ENCODE measurements around the gene LIMA1.
"Not testable (repeated sequence)": the region's sequence is repeated elsewhere in the genome, so short reads cannot be mapped to it uniquely, and the experiment has no call there.

LIMA1 gene

DNA sequence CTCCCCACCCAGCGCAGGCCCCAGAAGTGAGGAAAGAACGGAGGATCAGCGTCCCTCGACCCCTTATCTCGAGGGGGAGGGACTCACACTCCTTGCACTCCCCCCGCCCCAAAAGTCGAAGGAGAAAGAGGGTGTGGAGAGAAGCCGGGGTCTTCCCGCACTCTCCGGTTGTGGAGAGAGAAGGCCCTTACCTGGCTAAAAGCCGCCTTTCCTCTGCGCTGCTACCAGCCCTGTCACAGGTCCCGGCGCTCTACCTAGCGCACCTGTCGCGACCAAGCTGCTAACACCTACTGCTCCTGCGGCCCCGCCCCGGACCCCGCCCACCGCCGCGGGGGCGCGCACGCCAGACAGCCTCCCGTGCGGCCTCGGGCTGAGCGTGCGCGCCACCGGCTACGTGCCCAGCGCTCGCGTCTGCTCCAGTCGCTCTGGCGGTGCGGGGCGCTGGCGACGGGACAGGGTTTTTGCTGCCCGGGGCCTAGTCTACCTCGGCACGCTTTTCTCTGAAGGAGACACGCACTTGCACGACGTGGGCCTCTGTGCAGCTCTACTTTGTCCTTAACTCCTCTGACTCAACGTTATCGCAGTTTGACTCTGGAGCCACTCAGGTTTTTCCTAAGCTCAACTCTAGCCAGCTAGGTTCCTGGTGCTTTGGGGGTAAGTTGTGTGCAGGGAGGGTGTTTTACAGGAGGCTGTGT is at the start of gene LIMA1:
LIMA1 (minus strand) TSS at position 292 of the 695 bp plus-strand sequence. CDS start 34,769 bp downstream, outside the sequence.
- peak; percentile 96 for DNase-seq

DNA sequence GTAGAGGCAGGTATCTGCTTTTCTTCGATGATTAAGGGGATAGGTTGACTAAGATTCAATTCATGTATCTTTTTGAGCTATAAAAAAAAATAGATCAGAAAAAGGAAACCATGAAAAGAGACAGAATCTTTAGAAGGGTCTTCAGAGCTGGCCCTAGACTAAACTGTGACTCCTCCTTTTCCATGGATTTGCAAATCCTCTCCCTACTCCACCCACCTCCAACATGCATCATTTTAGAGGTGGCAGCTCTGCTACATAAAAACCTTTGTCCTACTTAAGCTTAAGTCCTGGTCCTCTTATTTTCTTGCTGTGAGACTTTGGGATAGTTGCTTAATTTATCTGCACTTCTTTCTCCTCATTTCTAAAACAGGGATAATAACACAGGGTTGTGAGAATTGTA is 48.4 kb upstream of the LIMA1 start:
- no peak for DNase-seq

DNA sequence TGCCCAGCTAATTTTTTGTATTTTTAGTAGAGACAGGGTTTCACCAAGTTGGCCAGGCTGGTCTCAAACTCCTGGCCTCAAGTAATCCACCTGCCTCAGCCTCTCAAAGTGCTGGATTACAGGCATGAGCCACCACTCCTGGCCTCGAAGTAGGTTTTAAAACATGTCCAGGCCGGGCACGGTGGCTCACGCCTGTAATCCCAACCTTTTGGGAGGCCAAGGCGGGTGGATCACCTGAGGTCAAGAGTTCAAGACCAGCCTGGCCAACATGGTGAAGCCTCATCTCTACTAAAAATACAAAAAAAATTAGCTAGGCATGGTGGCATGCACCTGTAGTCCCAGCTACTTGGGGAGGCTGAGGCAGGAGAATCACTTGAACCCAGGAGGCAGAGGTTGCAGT is 45.3 kb upstream of the LIMA1 start:
- DNase-seq: not testable (repeated sequence)

- DNase-seq: no peak
These were observed 43.4 kb upstream of the LIMA1 start for GRCh38 chr12:50326590-50327284.

DNA sequence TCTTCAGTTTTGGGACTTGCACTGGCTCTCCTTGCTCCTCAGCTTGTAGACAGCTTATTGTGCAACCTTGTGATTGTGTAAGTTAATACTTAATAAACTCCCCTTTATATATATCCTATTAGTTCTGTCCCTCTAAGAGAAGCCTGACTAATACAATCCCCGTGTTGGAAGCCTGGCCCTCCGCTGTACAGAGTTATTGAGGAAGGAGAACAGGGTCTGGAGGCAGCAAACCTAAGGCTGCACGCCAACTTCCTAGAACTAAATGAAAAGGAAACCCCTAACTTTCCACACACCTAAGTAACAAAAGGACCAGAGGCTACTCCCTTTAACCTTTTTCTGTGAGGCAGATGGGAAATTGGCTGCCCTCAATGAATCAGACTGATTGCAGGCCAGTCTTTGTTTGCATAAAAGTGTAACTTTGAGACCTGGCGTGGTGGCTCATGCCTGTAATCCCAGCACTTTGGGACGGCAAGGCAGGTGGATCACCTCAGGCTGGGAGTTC is 42.6 kb upstream of the LIMA1 start:
- no peak for DNase-seq

GRCh38 chr12:50324770-50325169 is 41.5 kb upstream of the LIMA1 start:
- DNase-seq: not testable (repeated sequence)

DNA sequence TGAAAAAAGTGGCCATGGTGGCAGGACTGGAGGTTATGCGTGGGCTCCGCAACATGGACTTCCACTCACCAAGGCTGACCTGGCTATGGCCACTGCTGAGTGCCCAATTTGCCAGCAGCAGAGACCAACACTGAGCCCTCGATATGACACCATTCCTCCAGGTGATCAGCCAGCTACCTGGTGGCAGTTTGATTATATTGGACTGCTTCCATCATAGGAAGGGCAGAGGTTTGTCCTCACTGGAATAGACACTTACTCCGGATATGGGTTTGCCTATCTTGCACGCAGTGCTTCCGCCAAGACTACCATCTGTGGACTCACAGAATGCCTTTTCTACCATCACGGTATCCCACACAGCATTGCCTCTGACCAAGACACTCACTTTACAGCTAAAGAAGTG is 40.8 kb upstream of the LIMA1 start:
- DNase-seq: not testable (repeated sequence)

DNA sequence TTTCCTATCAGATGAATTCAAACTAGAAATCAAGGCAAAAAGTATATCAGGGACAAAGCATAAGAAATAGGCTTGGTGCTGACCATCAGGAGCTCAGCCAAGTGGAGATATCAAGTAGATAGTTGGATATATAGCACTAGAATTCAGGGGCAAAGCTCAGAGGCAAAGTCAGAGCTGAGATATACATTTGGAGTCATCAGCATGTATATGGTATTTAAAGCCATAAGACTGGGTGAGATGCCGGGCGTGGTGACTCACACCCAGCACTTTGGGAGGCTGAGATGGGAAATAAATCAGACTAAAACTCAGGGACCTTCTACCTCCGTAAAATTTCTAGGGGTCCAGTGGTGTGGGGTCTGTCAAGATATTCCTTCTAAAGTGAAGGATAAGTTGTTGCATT is 38.9 kb upstream of the LIMA1 start:
- no peak for DNase-seq

DNA sequence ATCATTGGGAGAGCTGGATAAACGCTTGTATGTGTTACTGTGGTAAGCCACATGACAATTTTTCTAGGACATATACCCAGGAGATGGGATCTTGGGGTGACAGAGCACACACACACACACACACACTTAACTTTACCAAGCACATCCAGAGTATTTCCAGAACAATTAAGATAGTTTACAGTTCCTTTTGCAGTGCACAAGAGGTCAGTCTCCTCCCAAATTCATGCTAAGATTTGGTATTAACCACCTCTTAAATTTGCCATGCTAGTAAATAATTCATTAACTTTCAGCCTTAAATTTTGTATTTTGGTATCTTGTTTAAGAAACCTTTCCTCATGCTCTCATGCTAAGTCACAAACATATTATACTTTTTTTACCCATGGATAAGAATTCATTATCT is 33.9 kb upstream of the LIMA1 start:
- DNase-seq: no peak

DNA sequence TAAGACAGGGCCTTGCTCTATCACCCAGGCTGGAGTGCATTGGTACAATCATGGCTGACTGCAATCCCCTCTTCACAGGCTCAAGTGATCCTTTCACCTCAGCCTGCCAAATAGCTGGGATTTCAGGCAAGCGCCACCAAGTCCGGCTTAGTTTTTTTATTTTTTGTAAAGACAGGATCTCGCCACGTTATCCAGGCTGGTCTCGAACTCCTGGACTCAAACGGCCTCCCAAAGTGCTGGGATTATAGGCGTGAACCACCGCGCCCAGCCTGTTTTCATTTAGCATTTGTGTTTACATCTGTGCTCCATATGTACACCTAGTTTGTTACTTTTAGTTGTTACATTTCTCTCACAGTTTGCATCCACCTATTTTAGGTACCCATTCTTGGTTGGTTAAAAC is 32.5 kb upstream of the LIMA1 start:
- no peak for DNase-seq

DNA sequence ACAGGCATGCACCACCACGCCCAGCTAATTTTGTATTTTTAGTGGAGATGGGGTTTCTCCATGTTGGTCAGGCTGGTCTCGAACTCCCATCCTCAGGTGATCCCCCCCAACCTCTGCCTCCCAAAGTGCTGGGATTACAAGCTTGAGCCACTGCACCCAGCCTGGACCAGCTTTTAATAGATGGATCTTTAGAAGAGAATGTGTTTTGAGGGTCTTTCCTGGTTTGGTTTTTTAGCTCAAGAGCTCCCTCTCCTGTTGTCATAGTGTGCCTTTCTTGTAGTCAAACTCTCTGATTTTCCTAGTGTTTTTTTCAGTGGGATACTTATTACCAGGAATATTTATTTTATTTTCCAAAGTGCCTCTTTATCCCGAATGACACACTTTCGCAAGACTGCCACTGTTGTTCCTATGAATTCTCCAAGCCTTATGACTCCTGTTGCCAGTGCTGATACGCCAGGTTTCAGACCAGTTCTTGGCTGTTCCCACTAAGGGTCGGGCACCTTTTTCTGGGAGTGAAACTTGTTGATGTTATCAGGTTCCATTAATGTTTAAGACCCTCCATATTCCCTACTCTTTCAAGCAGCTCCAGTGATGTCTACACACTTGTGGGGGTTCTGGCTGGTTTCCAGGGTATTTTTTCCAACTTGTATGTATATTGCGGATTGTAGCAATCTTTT is 31.5 kb upstream of the LIMA1 start:
- no peak for DNase-seq

- not testable (repeated sequence) for DNase-seq
These were observed 30.7 kb upstream of the LIMA1 start for GRCh38 chr12:50313971-50314370.

DNA sequence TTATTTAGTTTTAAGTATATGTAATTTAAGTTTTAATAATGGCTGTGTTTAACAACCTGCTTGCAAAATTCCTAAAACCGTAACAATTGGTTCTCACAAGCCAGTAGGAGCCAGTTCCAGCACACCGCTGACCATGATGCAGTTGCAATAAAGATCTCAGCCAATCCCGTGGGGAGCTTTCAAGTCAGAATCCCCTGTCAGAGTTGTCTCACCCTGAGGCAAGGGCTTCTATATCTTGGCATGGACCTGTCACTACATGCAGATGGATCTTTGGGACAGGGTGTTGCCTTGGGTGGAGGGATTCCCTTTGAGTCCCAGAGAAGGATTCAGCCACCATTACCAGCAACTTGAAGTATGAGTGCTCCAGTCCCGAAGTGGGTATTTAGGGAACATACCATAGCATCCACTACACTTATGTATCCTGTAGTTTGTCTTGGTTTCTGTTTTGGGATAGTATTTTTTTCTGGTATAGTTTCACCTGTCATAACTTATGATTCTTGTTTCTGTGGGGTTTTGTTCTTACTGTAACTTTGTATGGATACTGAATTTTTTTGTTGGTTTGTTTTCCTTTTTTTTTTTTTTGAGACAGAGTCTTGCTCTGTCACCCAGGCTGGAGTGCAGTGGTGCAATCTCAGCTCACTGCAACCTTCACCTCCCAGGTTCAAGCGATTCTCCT is 30.1 kb upstream of the LIMA1 start:
- DNase-seq: no peak

DNA sequence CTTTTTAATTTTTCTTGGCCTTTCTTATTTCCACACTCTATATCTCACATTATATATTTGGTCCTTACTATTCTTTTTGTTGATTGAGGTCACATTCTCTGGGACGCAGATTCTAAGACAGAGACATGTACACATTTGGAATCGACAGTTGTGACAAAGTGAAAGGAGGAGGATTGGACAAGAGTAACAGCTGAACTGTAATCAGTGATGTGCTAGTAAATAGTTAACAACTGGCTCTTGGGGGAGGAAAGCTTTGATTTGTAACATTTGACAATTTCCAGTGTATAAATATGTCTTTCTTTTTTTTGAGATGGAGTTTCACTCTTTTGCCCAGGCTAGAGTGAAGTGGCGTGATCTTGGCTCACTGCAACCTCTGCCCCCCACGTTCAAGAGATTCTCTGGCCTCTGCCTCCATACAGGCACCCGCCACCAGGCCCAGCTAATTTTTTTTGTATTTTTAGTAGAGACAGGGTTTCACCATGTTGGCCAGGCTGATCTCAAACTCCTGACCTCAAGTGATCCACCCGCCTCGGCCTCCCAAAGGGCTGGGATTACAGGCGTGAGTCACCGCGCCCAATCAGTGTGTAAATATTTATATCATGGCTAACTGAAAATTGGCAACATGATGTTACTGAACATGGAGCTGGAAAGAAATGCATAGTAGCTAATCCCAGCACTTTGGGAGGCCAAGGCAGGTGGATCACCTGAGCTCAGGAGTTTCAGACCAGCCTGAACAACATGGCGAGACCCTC is 28.7 kb upstream of the LIMA1 start:
- not testable (repeated sequence) for DNase-seq

- DNase-seq: no peak
These were observed 26.6 kb upstream of the LIMA1 start for GRCh38 chr12:50309950-50310349.

GRCh38 chr12:50302686-50303085 is 19.4 kb upstream of the LIMA1 start:
- DNase-seq: no peak

- no peak for DNase-seq
These were observed 14.7 kb upstream of the LIMA1 start for GRCh38 chr12:50297996-50298395.

DNA sequence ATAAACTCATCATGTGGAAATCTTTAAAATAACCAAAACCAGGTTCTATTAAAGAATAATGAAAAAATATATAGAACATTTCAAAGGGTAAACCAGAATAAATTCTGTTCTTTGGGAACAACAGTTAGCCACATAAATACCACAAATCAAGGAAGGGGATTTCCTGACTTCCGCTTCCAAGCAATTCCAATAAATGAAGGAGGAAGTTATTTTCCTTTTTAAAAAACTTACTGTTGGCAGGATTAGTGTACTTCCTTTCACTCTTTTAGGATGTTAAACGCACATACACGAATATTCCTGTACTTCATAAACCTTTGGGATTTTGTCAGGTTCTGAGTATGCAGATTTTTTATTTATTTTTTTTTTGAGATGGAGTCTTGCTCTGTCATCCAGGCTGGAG is 13.7 kb upstream of the LIMA1 start:
- DNase-seq: no peak

DNA sequence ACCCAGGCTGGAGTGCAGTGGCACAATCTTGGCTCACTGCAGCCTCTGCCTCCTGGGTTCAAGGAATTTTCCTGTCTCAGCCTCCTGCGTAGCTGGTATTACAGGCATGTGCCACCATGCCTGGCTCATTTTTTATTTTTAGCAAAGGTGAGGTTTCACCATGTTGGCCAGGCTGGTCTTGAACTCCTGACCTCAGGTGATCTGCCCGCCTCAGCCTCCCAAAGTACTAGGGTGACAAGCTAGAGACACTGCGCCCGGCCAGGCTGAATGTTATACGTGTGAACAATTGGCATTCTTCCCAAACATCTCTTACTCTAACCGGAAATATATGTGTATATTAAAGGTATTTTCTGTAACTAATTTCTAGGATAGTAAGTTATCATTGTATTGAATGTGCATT is 13.2 kb upstream of the LIMA1 start:
- DNase-seq: no peak

DNA sequence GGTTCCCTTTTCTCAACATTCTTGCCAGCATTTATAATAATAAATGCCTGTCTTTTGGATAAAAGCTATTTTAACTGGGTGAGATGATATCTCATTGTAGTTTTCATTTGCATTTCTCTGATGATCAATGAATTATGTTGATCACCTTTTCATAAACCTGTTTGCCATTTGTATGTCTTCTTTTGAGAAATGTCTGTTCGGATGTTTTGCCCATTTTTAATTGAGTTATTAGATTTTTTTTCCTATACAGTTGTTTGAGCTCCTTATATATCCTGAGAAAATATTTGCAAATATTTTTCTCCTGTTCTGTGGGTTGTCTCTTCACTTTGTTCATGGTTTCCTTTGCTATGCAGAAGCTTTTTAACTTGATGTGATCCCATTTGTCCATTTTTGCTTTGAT is 8.1 kb upstream of the LIMA1 start:
- no peak for DNase-seq

DNA sequence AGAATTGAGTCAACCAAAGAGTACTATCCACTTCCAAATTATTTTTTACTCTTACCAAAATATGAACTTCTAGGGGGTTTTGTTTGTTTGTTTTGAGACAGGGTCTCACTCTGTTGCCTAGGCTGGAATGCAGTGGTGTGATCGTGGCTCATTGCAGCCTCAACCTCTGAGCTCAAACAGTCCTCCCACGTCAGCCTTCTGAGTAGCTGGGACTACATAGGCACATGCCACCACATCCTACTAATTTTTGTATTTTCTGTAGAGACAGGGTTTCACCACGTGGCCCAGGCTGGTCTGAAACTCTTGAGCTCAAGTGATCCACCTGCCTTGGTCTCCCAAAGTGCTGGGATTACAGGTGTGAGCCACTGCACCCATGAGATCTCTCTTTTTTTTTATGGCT is 7.4 kb upstream of the LIMA1 start:
- not testable (repeated sequence) for DNase-seq

DNA sequence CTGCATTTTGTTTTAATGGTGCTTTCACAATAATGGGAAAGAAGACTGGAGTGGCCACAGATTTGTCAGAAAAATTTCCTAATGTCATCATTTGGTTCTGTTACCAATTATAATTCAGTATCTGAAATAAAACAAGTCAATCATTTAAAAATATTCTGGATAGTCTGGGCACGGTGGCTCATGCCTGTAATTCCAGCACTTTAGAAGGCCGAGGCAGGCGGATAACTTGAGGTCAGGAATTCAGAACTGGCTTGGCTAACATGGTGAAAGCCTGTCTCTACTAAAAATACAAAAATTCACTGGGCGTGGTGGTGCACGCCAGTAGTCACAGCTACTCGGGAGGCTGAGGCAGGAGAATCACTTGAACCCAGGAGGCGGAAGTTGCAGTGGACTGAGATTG is 4.0 kb upstream of the LIMA1 start:
- DNase-seq: no peak

DNA sequence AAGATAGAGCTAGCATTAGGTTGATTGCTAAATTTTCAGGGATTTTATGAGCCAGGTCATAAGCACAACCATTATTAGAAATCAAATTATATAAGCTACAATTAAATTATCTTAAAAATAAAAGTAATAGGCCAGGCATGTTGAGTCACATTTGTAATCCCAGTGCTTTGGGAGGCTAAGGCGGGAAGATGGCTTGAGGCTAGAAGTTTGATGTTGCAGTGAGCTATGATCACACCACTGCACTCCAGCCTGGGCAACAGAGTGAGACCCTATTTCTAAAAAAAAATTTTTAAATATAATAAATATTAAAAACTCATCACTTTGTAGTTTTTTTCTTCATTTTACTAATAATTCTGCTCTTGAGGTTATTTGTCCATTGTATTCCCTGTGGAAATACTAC is 1.9 kb upstream of the LIMA1 start:
- no peak for DNase-seq
